Measurements from ENCODE around the gene CCDC124.

The CCDC124 gene

DNA sequence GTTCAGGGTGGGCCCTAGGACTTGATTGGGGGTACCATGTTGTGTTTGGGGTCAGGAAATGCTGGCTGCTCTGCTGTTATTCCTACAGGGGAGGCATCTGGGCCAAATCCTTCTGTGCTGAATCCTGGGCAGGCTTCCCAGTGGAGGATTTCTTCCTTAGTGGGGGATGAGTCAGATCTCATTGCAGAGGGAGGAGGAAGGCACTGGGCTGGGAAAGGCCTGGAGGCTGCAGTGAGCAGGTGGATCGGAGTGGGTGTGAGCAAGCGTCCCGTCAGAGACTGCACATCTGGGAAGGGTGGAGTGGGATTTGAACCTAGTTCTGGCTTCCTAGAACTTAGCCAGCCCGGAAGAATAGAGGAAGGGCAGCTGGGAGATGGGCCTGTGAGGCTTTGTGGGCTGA lies 11.5 kb downstream of the CCDC124 start:
- Histone ChIP-seq H3K4me1 (peaks cover 0 to 23% (median 15%) of the 10 kb centered on the region in 4 donors), H3K27me3 (peaks cover 3 to 9% of the 10 kb centered on the region in 2 donors), H3K36me3 (peaks cover 0 to 52% (median 27%) of the 10 kb centered on the region in 3 donors), H3K4me3 (no peak overlapping the region), H3K9me3 (no peaks in the 10 kb centered on the region), H3K27ac (no peak overlapping the region)
- intact Hi-C loops (cut with DNase I; ENCODE audit: low total_unique reads), result loop anchor here (5.0 kb wide), 1 partner anchor 118 kb away; no protein-coding TSS in a partner anchor
- TF ChIP-seq, protein P1, sequence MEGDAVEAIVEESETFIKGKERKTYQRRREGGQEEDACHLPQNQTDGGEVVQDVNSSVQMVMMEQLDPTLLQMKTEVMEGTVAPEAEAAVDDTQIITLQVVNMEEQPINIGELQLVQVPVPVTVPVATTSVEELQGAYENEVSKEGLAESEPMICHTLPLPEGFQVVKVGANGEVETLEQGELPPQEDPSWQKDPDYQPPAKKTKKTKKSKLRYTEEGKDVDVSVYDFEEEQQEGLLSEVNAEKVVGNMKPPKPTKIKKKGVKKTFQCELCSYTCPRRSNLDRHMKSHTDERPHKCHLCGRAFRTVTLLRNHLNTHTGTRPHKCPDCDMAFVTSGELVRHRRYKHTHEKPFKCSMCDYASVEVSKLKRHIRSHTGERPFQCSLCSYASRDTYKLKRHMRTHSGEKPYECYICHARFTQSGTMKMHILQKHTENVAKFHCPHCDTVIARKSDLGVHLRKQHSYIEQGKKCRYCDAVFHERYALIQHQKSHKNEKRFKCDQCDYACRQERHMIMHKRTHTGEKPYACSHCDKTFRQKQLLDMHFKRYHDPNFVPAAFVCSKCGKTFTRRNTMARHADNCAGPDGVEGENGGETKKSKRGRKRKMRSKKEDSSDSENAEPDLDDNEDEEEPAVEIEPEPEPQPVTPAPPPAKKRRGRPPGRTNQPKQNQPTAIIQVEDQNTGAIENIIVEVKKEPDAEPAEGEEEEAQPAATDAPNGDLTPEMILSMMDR (IDR thresholded peaks at IDR 0.05), result no peak
- DNase-seq, result no peak

DNA sequence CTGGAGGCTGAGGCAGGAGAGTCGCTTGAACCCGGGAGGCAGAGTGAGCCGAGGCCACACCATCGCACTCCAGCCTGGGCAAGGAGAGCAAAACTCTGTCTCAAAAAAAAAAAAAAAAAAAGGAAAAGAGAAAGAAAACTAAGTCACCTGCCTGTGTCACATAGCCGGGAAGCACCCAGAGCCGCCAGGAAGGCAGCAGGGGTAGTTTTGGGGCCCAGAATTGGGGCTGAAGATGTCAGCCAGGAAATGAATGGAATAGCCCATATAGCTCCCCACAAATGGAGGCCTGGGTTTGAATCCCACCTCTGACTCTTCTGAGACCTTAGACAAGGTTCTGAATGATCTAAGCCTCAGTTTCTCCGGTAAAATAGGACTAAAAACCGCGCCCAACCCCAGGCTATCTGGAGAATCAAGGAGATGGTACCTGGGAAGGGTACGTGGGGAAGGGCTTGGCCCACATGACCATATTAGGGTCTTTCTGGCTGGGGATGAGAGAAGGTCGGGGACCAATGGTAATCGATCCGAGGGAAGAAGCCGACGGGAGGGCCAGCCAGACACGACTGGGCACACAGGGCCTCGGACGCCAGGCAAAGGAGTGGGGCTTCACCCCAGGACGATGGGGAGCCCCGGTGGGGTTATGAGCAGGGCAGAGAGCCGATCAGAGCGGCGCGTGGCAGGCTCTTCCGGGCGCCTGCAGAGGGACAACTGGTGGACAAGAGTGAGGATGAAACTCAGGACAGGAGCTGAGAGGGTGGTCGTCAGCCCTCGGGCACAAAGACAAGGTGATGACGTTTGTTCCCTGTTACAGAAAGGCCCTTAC lies 14.4 kb downstream of the CCDC124 start:
- H3K27ac ChIP-seq, result peak overlapping the region; percentile 25 to 77
- DNase-seq, result no peak
- H3K4me1 ChIP-seq, result peaks cover 0 to 52% (median 43%) of the 10 kb centered on the region in 4 donors
- H3K27me3 ChIP-seq, result peaks cover 3 to 38% of the 10 kb centered on the region in 2 donors
- intact Hi-C loops (cut with DNase I; ENCODE audit: low total_unique reads), result no loop called here
- peaks cover 0 to 23% (median 13%) of the 10 kb centered on the region in 3 donors for H3K36me3 ChIP-seq
- no peaks in the 10 kb centered on the region for H3K9me3 ChIP-seq
- TF ChIP-seq, protein P1 (IDR thresholded peaks at IDR 0.05), result no peak
- peak overlapping the region; percentile 64 to 92 for H3K4me3 ChIP-seq

DNA sequence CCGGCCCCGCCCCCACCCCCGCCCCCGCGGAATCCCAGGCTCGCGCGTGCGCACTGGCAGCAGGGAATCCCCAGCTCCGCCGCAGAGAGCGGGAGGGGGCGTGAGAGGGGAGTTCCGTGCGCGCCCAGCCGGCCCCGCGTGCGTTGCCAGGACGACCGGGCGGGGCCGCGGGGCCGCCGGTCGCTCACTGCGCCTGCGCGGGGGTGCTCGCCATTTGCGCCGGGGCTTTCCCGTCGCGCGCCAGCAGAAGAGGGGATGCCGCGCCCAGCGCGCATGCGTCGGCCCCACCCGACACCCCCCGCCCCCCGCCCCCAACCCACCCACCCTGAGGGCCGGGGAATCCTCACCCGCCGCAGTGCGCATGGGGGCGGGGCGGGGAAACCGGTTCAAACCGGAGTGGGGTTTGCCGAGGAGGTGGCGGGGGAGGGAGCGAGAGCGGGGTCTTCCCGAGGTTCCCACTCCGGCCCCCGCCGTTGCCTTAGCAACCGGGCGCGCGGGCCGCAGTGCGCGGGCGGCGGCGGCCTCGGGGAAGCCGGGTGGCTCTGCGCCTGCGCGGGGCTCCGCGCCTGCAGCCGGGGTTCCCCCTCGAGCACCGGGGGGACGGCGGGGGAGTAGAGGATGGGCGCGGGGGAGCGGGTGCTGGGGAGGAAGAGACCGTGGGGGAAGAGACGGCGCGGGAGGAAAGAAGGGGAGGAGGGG lies 15.1 kb downstream of the CCDC124 start:
- peak; percentile 79 to 91 for DNase-seq
- H3K36me3 ChIP-seq, result peaks cover 0 to 15% (median 9%) of the 10 kb centered on the region in 3 donors
- H3K27me3 ChIP-seq, result peaks cover 3 to 46% of the 10 kb centered on the region in 2 donors
- H3K4me3 ChIP-seq, result peak overlapping the region; percentile 64 to 92
- H3K9me3 ChIP-seq, result no peaks in the 10 kb centered on the region
- intact Hi-C loops (cut with DNase I; ENCODE audit: low total_unique reads), result no loop called here
- H3K4me1 ChIP-seq, result peaks cover 0 to 59% (median 48%) of the 10 kb centered on the region in 4 donors
- TF ChIP-seq, protein P1 (IDR thresholded peaks at IDR 0.05), result no peak
- H3K27ac ChIP-seq, result peak overlapping the region; percentile 25 to 77

DNA sequence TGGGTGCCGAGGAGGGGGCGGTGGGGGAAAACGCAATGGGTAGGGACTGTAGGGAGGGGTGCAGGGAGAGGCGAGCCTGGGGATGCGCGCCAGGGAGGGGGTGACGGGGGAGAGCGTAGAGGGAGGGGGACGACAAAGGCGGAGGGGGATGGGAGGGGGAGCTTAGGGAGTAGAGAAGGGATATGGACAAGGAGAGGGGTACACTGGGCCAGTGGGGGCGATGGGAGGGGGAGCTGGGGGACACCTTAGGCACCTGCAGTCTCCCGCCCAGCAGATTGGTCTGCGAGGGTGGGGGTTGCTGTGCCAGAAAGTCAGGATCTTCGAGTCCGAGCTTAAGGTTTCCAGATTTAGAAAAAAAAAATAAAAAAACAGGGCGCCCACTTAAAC lies 15.7 kb downstream of the CCDC124 start:
- TF ChIP-seq, protein P1 (IDR thresholded peaks at IDR 0.05), result no peak
- intact Hi-C loops (cut with DNase I; ENCODE audit: low total_unique reads), result no loop called here
- no peak overlapping the region for H3K27ac ChIP-seq
- DNase-seq, result no peak
- H3K4me3 ChIP-seq, result peak overlapping the region; percentile 64 to 92
- H3K9me3 ChIP-seq, result no peaks in the 10 kb centered on the region
- peaks cover 0 to 59% (median 48%) of the 10 kb centered on the region in 4 donors for H3K4me1 ChIP-seq
- H3K36me3 ChIP-seq, result peaks cover 0 to 10% (median 5%) of the 10 kb centered on the region in 3 donors
- H3K27me3 ChIP-seq, result peaks cover 3 to 52% of the 10 kb centered on the region in 2 donors

DNA sequence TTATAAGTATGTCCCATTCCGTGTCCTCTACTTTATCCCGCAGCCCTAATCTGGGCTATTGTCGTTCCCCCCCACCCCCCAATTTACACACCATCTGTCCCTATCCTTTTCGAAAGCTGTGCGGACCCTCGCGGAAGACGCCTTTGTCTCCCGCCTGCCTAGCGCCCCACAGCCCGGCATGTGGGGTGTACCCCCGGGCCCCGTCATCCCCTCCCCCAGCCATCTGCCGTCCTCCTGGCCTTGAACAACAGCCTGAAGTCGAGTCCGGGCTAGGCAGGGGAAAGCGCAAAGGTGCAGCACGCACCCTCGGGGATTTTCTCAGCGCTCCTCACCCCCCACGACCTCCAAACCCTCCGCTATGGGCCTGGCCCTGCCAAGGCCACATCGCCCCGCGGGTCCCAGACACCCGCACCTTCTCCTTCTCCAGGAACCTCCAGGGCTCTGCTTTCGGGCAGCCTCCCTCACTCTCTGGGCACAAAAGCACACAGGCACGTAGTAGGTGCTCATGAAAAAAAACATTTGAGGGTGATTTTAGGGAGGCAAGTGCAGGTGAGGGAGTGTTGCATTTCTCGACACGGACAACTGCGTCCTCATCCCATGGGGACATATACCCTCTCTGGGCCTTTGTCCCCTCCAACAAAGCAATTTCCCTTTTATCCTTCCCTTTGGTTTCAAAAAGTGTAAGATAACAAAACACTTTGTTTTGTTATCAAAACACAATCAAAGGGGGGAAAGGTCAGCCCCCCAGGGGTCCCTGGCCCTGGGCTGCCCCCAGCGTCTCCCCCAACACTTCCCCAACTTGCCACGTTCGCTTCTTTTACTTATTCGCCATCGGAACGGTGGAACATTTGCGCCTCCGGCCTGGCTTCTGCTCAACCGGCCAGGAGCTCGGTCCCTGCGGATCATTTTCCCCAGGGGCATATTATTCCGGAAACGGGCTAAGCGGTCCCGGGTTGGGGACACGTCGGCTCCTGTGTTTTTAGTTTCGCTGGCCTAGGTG lies 16.4 kb downstream of the CCDC124 start:
- Histone ChIP-seq H3K27me3 (peaks cover 3 to 59% of the 10 kb centered on the region in 2 donors), H3K4me1 (peaks cover 0 to 59% (median 48%) of the 10 kb centered on the region in 4 donors), H3K27ac (no peak overlapping the region), H3K4me3 (peak overlapping the region in 1 of 2 donors; percentile 92), H3K9me3 (no peaks in the 10 kb centered on the region), H3K36me3 (peaks cover 0 to 2% (median 0%) of the 10 kb centered on the region in 3 donors)
- no peak for DNase-seq
- TF ChIP-seq, protein P1 (IDR thresholded peaks at IDR 0.05), result no peak
- intact Hi-C loops (cut with DNase I; ENCODE audit: low total_unique reads), result no loop called here
